GM19467 (cell line): ENCODE measurements around the gene BEX5.
"Not testable (repeated sequence)": the region's sequence is repeated elsewhere in the genome, so short reads cannot be mapped to it uniquely, and the experiment has no call there.

Source experiments
- ATAC-seq: cut with Tn5 transposase; IDR thresholded peaks from one replicate; pipeline ENCODE4 v1.9.1; 2021; ENCODE audit warnings: mild to moderate bottlenecking, moderate library complexity; ENCODE audit not compliant: unreplicated experiment

BEX5 gene

DNA sequence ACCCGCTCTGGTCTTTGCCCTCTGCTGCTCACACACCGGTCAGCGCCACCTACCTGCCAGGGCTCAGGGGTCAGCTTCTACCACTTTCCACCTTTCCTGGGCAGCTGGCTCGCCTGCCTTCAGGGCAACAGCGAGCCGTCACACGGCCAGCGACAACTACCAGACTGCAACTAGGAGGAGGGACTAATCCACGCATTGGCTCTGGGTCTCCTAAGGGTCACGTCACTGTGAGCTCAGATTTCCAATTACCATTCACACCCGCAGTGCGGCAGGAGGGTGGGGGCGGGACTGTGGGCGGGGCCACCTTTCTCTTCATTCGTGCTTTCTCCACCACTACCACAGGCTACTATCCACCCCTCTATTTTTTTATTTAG, at the start of gene BEX5:
TSS of gene BEX5 (minus strand) at position 172 of the 374 bp plus-strand sequence. CDS start 1,712 bp downstream, outside the sequence.
- ATAC-seq = peak; percentile 95

DNA sequence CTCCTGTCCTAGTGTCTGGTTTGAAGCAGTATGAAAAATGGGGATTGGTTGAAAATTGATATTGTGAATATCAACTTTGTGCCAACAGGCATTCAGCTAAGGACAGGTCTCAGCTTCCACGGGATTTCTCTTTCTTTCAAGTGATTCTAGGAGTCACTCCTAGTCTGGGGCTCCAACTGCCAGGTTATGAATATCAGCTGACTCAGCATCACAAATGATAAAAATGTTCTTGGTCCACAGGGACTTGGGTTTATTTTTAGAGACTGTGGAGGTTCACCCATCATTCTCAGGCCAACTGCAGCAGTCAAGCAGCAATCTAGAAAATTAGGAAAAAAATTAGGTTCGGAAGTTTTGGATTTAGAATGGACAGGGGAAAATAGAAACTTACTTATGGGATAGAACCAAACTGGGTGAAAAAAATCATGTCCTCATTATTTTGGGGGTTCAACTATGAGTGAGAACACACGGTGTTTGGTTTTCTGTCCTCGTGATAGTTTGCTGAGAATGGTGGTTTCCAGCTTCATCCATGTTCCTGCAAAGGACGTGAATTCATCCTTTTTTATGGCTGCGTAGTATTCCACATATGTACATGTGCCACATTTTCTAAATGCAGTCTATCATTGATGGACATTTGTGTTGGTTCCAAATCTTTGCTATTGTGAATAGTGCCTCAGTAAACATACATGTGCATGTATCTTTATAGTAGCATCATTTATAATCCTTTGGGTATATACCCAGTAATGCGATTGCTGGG, 30.4 kb upstream of the BEX5 start:
- ATAC-seq = no peak

DNA sequence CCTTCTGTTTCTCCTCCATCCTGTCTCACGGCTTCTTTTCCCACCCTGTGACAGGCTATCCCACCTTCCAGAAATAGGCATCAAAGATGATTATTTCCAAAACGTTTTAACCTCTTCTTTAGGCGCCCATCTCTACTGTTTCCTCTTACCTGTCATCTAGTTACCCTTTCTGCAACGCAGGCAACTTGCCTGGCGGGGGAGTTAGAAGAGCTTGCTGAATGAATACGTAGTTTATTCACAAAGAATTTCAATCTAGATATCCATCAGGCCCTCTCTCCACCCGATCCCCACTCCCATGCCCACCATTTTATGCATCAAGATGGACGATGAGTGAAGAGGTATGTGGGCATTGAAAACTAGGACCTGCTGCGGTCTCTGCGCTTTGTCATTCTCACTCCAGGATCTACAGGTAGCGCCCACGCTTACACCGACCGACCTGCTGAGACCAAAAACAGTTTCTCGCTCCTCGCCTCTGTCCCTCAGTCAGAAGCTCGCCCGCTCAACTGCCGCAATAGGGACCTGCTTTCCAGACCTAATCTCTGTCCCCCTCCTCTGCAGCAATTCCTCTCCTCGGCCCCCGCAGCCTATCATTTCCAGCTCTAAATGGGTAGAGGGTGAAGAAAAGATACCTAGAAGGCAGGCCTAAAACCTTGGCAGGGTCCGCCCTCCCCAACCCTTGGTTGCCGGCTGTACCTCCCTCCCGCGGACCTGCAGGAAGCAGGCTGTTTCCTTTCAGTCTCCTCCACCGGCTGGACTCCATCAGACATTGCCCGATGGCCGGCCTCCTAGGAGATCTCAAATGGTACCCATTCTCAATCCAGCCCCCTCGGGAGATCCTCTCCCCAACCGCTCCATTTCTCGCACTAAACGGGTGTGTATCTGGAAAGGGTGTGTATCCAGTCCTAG, 624 bp downstream of the BEX5 start:
- peak; percentile 36 for ATAC-seq

DNA sequence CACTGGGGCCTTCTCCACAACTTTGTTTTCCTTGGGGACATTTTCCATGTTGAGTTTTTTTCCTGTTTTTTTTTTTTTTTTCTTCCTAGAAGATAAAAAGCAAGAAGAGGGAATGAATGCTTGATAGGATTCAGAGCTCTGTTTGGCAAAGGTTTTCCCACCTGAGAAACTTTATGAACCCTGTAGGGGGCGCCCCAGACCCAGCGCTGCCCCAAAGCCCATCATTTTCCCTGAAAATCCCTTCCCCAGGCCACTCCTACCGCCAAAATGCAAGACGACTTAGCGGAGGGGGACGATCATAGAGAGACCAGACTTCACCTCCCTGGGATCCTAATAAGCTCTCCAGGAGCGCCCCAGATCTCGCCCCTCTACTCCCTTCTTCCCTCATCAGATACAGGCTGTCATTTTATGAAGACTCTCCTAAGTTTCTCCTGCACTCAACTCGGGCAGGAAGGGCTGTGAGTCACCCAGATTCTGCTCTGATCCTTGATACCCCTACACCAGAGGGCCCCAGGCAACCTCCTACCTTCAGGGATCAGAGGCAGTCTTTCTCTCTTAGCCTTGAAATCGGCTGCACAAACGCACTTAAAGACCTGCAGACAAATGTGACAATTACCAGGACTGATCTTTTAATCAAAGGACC, 1.4 kb downstream of the BEX5 start:
- no peak for ATAC-seq

DNA sequence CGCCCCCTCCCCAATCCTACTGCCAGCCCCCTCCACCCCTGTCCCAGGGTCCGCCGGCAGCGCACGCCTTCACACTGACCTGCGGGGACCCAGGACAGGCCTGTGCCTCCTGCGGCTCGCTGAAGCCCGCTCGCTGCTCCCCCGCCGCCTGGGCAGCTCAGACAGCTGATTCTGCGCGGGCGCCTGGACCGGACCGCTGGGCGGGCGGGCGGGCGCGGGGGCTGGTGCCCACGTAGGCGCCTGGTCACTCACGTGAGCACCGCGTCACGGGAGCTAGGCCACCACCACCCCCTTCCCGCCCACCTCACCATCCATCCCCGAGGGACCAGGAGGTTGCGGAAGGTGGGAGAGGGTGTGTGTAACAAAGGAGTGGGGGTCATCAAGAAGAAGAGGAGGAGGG, 13.5 kb downstream of the BEX5 start, which contains the start of gene TCEAL6:
TSS of gene TCEAL6 (minus strand) at position 208 of the 400 bp plus-strand sequence.
- ATAC-seq = not testable (repeated sequence)

GRCh38 chrX:102141631-102142030, 14.1 kb downstream of the BEX5 start:
- ATAC-seq = not testable (repeated sequence)

- not testable (repeated sequence) for ATAC-seq
Observed at GRCh38 chrX:102140876-102141275, 14.9 kb downstream of the BEX5 start.

DNA sequence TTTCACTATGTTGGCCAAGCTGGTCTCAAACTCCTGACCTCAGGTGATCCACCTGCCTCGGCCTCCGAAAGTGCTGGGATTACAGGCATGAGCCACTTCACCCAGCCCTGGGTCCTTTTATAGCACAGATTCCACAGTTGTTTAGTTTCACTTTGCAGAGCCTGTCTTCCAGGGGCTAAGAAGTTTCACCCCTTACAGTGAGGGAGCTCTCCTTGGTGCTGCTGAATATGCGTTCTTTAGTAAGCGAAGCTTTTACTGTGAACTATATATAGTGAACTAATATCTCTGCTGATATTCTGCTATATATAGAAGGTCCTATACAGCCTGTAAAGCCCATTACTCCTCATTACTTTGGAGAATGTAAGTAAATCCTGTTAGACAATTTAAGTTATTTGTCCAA, 17.7 kb downstream of the BEX5 start:
- ATAC-seq = no peak

GRCh38 chrX:102129473-102129872, 26.3 kb downstream of the BEX5 start:
- no peak for ATAC-seq

GRCh38 chrX:102126863-102127262, 28.9 kb downstream of the BEX5 start:
- no peak for ATAC-seq

DNA sequence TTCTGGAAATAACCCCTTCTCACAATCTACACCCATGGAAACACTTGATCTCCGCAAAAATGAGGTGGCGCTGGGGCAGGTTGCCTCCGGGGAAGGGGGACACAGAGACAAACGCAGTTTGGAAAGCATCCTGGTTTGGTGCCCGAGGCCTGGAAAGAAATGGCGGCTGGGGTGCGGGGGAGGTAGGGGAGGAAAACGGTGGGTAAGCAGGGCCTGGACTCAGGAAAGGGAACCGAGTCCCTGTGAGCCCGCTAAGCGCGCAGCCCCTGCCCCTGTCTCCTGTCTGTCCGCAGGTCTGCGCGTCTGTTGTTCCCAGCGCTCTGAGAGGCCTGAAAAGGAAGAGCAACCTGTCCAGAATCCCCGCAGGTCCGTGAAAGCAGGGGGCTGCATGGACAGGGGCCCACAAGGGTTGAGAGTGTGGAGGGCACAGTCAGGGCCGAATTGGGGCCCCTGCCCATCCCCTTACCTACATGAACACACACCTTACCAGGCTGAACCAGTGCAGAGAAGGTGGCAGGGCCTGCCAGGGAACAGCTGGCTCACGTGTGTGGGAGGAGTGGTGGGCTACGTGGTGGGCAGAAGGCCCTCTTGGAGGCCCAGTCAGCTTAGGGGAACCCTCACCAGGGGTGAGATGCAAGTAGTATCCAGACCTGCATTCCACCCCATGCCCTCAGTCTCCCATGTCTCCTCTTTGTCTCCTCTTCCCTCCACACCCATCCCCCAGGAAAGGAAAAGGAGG, 29.5 kb downstream of the BEX5 start:
- not testable (repeated sequence) for ATAC-seq

GRCh38 chrX:102125436-102125835, 30.3 kb downstream of the BEX5 start, which contains the start of gene TCEAL2:
TSS of gene TCEAL2 (plus strand) at chrX:102125679. CDS start at chrX:102126831, 1,152 bp downstream.
- ATAC-seq = not testable (repeated sequence)

- not testable (repeated sequence) for ATAC-seq
Observed at GRCh38 chrX:102125014-102125413, 30.8 kb downstream of the BEX5 start.

DNA sequence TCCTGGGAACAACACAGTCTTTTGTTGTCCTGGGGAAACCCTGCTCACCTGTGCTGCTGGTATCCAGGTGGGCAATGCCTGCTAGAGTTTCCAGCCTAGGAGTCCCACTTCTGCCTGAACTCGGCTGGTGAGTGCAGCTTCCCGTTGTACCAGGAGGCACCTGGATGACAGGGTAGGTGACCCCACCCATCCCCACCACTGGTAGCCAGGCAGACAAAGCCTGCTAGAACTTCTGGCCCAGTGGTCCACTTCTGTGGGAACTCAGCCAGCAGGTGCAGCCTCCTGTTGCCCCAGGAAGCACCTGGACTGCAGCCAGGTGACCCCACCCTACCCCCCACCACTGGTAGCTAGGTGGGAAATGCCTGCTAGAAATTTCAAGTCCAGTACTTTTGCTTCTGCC, 40.0 kb downstream of the BEX5 start:
- ATAC-seq = no peak

- ATAC-seq = no peak
Observed at GRCh38 chrX:102113367-102113766, 42.4 kb downstream of the BEX5 start.
